T-helper 17 cell (primary cell): Measurements from ENCODE around the gene MRPS18A. TPM values are rescaled to one million over a fixed set of nuclear protein-coding genes. Genes with fewer than 3 reads are reported as not detected.
"Not testable (repeated sequence)": the region's sequence is repeated elsewhere in the genome, so short reads cannot be mapped to it uniquely, and the experiment has no call there.

Source experiments
- ATAC-seq: fragments of 150-1000 bp; cut with Tn5 transposase; 2 replicates; pipeline ENCODE4 v1.10.0; 2021; ENCODE audit warnings: mild to moderate bottlenecking, moderate library complexity
- DNase-seq, 3 donors: peaks; one replicate each; pipeline versions ENCODE4 v3.0.0 to v3.0.0-alpha.2; 2020 to 2021
- H3K9me3 ChIP-seq: one replicate; pipeline ENCODE4 v1.7.0; 2013; ENCODE audit warnings: low read length, mild to moderate bottlenecking; ENCODE audit not compliant: control insufficient read depth, poor library complexity, severe bottlenecking
- H3K27ac Mint-ChIP-seq: one replicate; pipeline ENCODE4 v1.8.0; 2022; ENCODE audit warnings: mild to moderate bottlenecking, moderate library complexity, mixed read lengths
- H3K27me3 Mint-ChIP-seq: one replicate; pipeline ENCODE4 v1.8.0; 2022; ENCODE audit warnings: mixed read lengths
- H3K36me3 Mint-ChIP-seq: one replicate; pipeline ENCODE4 v1.8.0; 2022; ENCODE audit warnings: low read depth, mixed read lengths
- H3K4me1 Mint-ChIP-seq: one replicate; pipeline ENCODE4 v1.8.0; 2022; ENCODE audit warnings: mild to moderate bottlenecking, mixed read lengths
- H3K4me3 Mint-ChIP-seq: one replicate; pipeline ENCODE4 v1.8.0; 2022; ENCODE audit warnings: mild to moderate bottlenecking, moderate library complexity, mixed read lengths
- total RNA-seq, 4 donors: library from RNA in 2 of 4; stranded (reverse) in 2 of 4; gene quantifications; one replicate each; pipeline ENCODE4 v1.2.3 and lab custom pipeline; 2022 to 2026

The MRPS18A gene
- total RNA-seq, 2 donors from 2014 or later = 24.2 to 29.8 TPM

GRCh38 chr6:43700939-43701560 is 13.5 kb upstream of the MRPS18A start:
- not testable (repeated sequence) for ATAC-seq, H3K27ac Mint-ChIP-seq, H3K36me3 Mint-ChIP-seq, H3K9me3 ChIP-seq, H3K4me1 Mint-ChIP-seq, DNase-seq, H3K4me3 Mint-ChIP-seq
- peaks cover 48% of the 10 kb centered on the region for H3K27me3 Mint-ChIP-seq

GRCh38 chr6:43699564-43700186 is 12.1 kb upstream of the MRPS18A start:
- DNase-seq = no peak
- Mint-ChIP-seq H3K27me3 (peaks cover 56% of the 10 kb centered on the region), H3K4me1 (peaks cover 4% of the 10 kb centered on the region), H3K36me3 (no peaks in the 10 kb centered on the region), H3K27ac (no peak overlapping the region), H3K4me3 (no peak overlapping the region)
- no peak for ATAC-seq
- no peaks in the 10 kb centered on the region for H3K9me3 ChIP-seq

- H3K4me3 Mint-ChIP-seq = no peak overlapping the region
- ATAC-seq (no peak), DNase-seq (no peak)
- no peak overlapping the region for H3K27ac Mint-ChIP-seq
- peaks cover 4% of the 10 kb centered on the region for H3K4me1 Mint-ChIP-seq
- H3K36me3 Mint-ChIP-seq = no peaks in the 10 kb centered on the region
- H3K27me3 Mint-ChIP-seq = peaks cover 56% of the 10 kb centered on the region
- H3K9me3 ChIP-seq = no peaks in the 10 kb centered on the region
Observed at GRCh38 chr6:43698584-43699349, 11.2 kb upstream of the MRPS18A start.

- Mint-ChIP-seq H3K36me3 (no peaks in the 10 kb centered on the region), H3K4me3 (no peak overlapping the region), H3K4me1 (peaks cover 3% of the 10 kb centered on the region), H3K27ac (no peak overlapping the region), H3K27me3 (peaks cover 46% of the 10 kb centered on the region)
- no peak for DNase-seq
- ATAC-seq = no peak
- no peaks in the 10 kb centered on the region for H3K9me3 ChIP-seq
Observed at GRCh38 chr6:43697421-43697820, 9.8 kb upstream of the MRPS18A start.

- H3K27ac Mint-ChIP-seq = no peak overlapping the region
- DNase-seq = no peak
- H3K36me3 Mint-ChIP-seq = no peaks in the 10 kb centered on the region
- peaks cover 2% of the 10 kb centered on the region for H3K4me1 Mint-ChIP-seq
- ATAC-seq = no peak
- H3K27me3 Mint-ChIP-seq = peaks cover 34% of the 10 kb centered on the region
- no peaks in the 10 kb centered on the region for H3K9me3 ChIP-seq
- no peak overlapping the region for H3K4me3 Mint-ChIP-seq
Observed at GRCh38 chr6:43695967-43696291, 8.3 kb upstream of the MRPS18A start.

GRCh38 chr6:43695215-43695966 is 7.8 kb upstream of the MRPS18A start:
- peaks cover 30% of the 10 kb centered on the region for H3K27me3 Mint-ChIP-seq
- H3K9me3 ChIP-seq = no peaks in the 10 kb centered on the region
- no peak overlapping the region for H3K4me3 Mint-ChIP-seq
- H3K27ac Mint-ChIP-seq = no peak overlapping the region
- no peak for ATAC-seq
- no peaks in the 10 kb centered on the region for H3K36me3 Mint-ChIP-seq
- H3K4me1 Mint-ChIP-seq = peaks cover 2% of the 10 kb centered on the region
- DNase-seq = no peak

- H3K27ac Mint-ChIP-seq = no peak overlapping the region
- peaks cover 24% of the 10 kb centered on the region for H3K4me1 Mint-ChIP-seq
- no peaks in the 10 kb centered on the region for H3K9me3 ChIP-seq
- no peak for ATAC-seq
- peaks cover 1% of the 10 kb centered on the region for H3K27me3 Mint-ChIP-seq
- DNase-seq = no peak
- no peak overlapping the region for H3K4me3 Mint-ChIP-seq
- H3K36me3 Mint-ChIP-seq = no peaks in the 10 kb centered on the region
Observed at GRCh38 chr6:43689421-43689820, 1.8 kb upstream of the MRPS18A start.

- peak overlapping the region; percentile 91 for H3K27ac Mint-ChIP-seq
- H3K4me1 Mint-ChIP-seq = peaks cover 37% of the 10 kb centered on the region
Observed at GRCh38 chr6:43687079-43687436, 533 bp downstream of the MRPS18A start.

GRCh38 chr6:43683708-43684455 is 3.7 kb downstream of the MRPS18A start:
- Mint-ChIP-seq H3K27ac (no peak overlapping the region), H3K4me1 (peaks cover 45% of the 10 kb centered on the region), H3K4me3 (no peak overlapping the region), H3K27me3 (no peaks in the 10 kb centered on the region), H3K36me3 (peaks cover 3% of the 10 kb centered on the region)
- DNase-seq = no peak
- H3K9me3 ChIP-seq = no peaks in the 10 kb centered on the region
- no peak for ATAC-seq

More at GRCh38 chr6:43687079-43687436, 533 bp downstream of the MRPS18A start:
- H3K36me3 Mint-ChIP-seq = no peaks in the 10 kb centered on the region
- no peaks in the 10 kb centered on the region for H3K9me3 ChIP-seq
- peak overlapping the region; percentile 96 for H3K4me3 Mint-ChIP-seq
- ATAC-seq (no peak), DNase-seq (no peak)
- H3K27me3 Mint-ChIP-seq = no peaks in the 10 kb centered on the region

GRCh38 chr6:43682724-43683429 is 4.7 kb downstream of the MRPS18A start:
- H3K9me3 ChIP-seq = no peaks in the 10 kb centered on the region
- H3K27ac Mint-ChIP-seq = no peak overlapping the region
- peaks cover 41% of the 10 kb centered on the region for H3K4me1 Mint-ChIP-seq
- DNase-seq (no peak), ATAC-seq (no peak)
- no peaks in the 10 kb centered on the region for H3K27me3 Mint-ChIP-seq
- H3K36me3 Mint-ChIP-seq = peaks cover 3% of the 10 kb centered on the region
- no peak overlapping the region for H3K4me3 Mint-ChIP-seq

GRCh38 chr6:43681303-43681702 is 6.3 kb downstream of the MRPS18A start:
- H3K27me3 Mint-ChIP-seq = no peaks in the 10 kb centered on the region
- no peak overlapping the region for H3K4me3 Mint-ChIP-seq
- H3K9me3 ChIP-seq = no peaks in the 10 kb centered on the region
- H3K4me1 Mint-ChIP-seq = peaks cover 30% of the 10 kb centered on the region
- H3K36me3 Mint-ChIP-seq = peaks cover 5% of the 10 kb centered on the region
- ATAC-seq (no peak), DNase-seq (no peak)
- H3K27ac Mint-ChIP-seq = no peak overlapping the region
